Measurements from ENCODE around the gene NADSYN1.

NADSYN1 gene

GRCh38 chr11:71440021-71440755 is 12.8 kb upstream of the NADSYN1 start:
- Mint-ChIP-seq H3K27ac (no peak overlapping the region), H3K4me1 (no peaks in the 10 kb centered on the region), H3K9me3 (no peaks in the 10 kb centered on the region), H3K36me3 (ENCODE audit: low read depth) (peaks cover 34% of the 10 kb centered on the region), H3K4me3 (no peak overlapping the region), H3K27me3 (no peaks in the 10 kb centered on the region)
- ATAC-seq: no peak
- no peak for DNase-seq

GRCh38 chr11:71441251-71441650 is 11.8 kb upstream of the NADSYN1 start:
- H3K27ac Mint-ChIP-seq: no peak overlapping the region
- no peaks in the 10 kb centered on the region for H3K27me3 Mint-ChIP-seq
- H3K9me3 Mint-ChIP-seq: peaks cover 6% of the 10 kb centered on the region
- H3K4me1 Mint-ChIP-seq: peaks cover 5% of the 10 kb centered on the region
- no peak for ATAC-seq
- peaks cover 40% of the 10 kb centered on the region for H3K36me3 Mint-ChIP-seq (ENCODE audit: low read depth)
- H3K4me3 Mint-ChIP-seq: no peak overlapping the region
- no peak for DNase-seq

- Mint-ChIP-seq H3K9me3 (peaks cover 8% of the 10 kb centered on the region), H3K4me3 (no peak overlapping the region), H3K27ac (no peak overlapping the region)
Measured at GRCh38 chr11:71442123-71442522, 10.9 kb upstream of the NADSYN1 start.

GRCh38 chr11:71442880-71443279 is 10.1 kb upstream of the NADSYN1 start:
- no peaks in the 10 kb centered on the region for H3K27me3 Mint-ChIP-seq
- H3K9me3 Mint-ChIP-seq: peaks cover 8% of the 10 kb centered on the region
- no peak overlapping the region for H3K4me3 Mint-ChIP-seq
- no peak overlapping the region for H3K27ac Mint-ChIP-seq
- peaks cover 50% of the 10 kb centered on the region for H3K36me3 Mint-ChIP-seq (ENCODE audit: low read depth)
- no peak for ATAC-seq
- peaks cover 20% of the 10 kb centered on the region for H3K4me1 Mint-ChIP-seq
- DNase-seq: no peak

More at GRCh38 chr11:71442123-71442522, 10.9 kb upstream of the NADSYN1 start:
- no peak for ATAC-seq
- Mint-ChIP-seq H3K27me3 (no peaks in the 10 kb centered on the region), H3K4me1 (peaks cover 12% of the 10 kb centered on the region), H3K36me3 (ENCODE audit: low read depth) (peaks cover 49% of the 10 kb centered on the region)
- DNase-seq: no peak

- H3K36me3 Mint-ChIP-seq (ENCODE audit: low read depth): peaks cover 47% of the 10 kb centered on the region
- ATAC-seq (no peak), DNase-seq (no peak)
- H3K27me3 Mint-ChIP-seq: no peaks in the 10 kb centered on the region
- H3K9me3 Mint-ChIP-seq: peaks cover 8% of the 10 kb centered on the region
- no peak overlapping the region for H3K27ac Mint-ChIP-seq
- H3K4me3 Mint-ChIP-seq: no peak overlapping the region
- peaks cover 20% of the 10 kb centered on the region for H3K4me1 Mint-ChIP-seq
Measured at GRCh38 chr11:71443736-71444445, 9.1 kb upstream of the NADSYN1 start.

- Mint-ChIP-seq H3K36me3 (ENCODE audit: low read depth) (peaks cover 51% of the 10 kb centered on the region), H3K27ac (no peak overlapping the region), H3K9me3 (peaks cover 8% of the 10 kb centered on the region), H3K4me3 (no peak overlapping the region), H3K4me1 (peaks cover 26% of the 10 kb centered on the region), H3K27me3 (no peaks in the 10 kb centered on the region)
- ATAC-seq: no peak
- DNase-seq: no peak
Measured at GRCh38 chr11:71444811-71445210, 8.2 kb upstream of the NADSYN1 start.

GRCh38 chr11:71446150-71446549 is 6.9 kb upstream of the NADSYN1 start:
- no peak for ATAC-seq
- peaks cover 39% of the 10 kb centered on the region for H3K4me1 Mint-ChIP-seq
- peaks cover 46% of the 10 kb centered on the region for H3K36me3 Mint-ChIP-seq (ENCODE audit: low read depth)
- peaks cover 8% of the 10 kb centered on the region for H3K9me3 Mint-ChIP-seq
- no peak for DNase-seq
- H3K27ac Mint-ChIP-seq: no peak overlapping the region
- no peaks in the 10 kb centered on the region for H3K27me3 Mint-ChIP-seq
- no peak overlapping the region for H3K4me3 Mint-ChIP-seq

- H3K36me3 Mint-ChIP-seq (ENCODE audit: low read depth): peaks cover 44% of the 10 kb centered on the region
- H3K4me1 Mint-ChIP-seq: peaks cover 48% of the 10 kb centered on the region
- H3K4me3 Mint-ChIP-seq: peak overlapping the region; percentile 96
- no peak for DNase-seq
- peaks cover 8% of the 10 kb centered on the region for H3K9me3 Mint-ChIP-seq
- no peaks in the 10 kb centered on the region for H3K27me3 Mint-ChIP-seq
- peak overlapping the region; percentile 53 for H3K27ac Mint-ChIP-seq
- no peak for ATAC-seq
Measured at GRCh38 chr11:71446942-71447688, 5.9 kb upstream of the NADSYN1 start.

- DNase-seq: peak; percentile 41
- peaks cover 8% of the 10 kb centered on the region for H3K9me3 Mint-ChIP-seq
Measured at GRCh38 chr11:71447791-71448256, 5.2 kb upstream of the NADSYN1 start.

GRCh38 chr11:71448257-71449171 is 4.5 kb upstream of the NADSYN1 start, which contains the start of gene DHCR7:
Gene DHCR7, minus strand, starts transcription at chr11:71448393. Its CDS starts 3,441 bp downstream, at chr11:71444952.
- Mint-ChIP-seq H3K27ac (peak within 1 kb of the TSS; percentile 86), H3K36me3 (ENCODE audit: low read depth) (peaks cover 36% of the 10 kb centered on the region), H3K27me3 (no peaks in the 10 kb centered on the region), H3K4me3 (peak within 1 kb of the TSS; percentile 96), H3K4me1 (peaks cover 54% of the 10 kb centered on the region), H3K9me3 (peaks cover 8% of the 10 kb centered on the region)
- ATAC-seq (peak; percentile 94), DNase-seq (peak; percentile 96)

More at GRCh38 chr11:71447791-71448256, 5.2 kb upstream of the NADSYN1 start:
- peak overlapping the region; percentile 53 for H3K27ac Mint-ChIP-seq
- H3K4me1 Mint-ChIP-seq: peaks cover 53% of the 10 kb centered on the region
- H3K4me3 Mint-ChIP-seq: peak overlapping the region; percentile 96
- peaks cover 39% of the 10 kb centered on the region for H3K36me3 Mint-ChIP-seq (ENCODE audit: low read depth)
- peak; percentile 14 for ATAC-seq
- H3K27me3 Mint-ChIP-seq: no peaks in the 10 kb centered on the region

- H3K27ac Mint-ChIP-seq: peak overlapping the region; percentile 86
- no peak for ATAC-seq
- no peaks in the 10 kb centered on the region for H3K27me3 Mint-ChIP-seq
- H3K9me3 Mint-ChIP-seq: peaks cover 8% of the 10 kb centered on the region
- DNase-seq: no peak
- H3K4me3 Mint-ChIP-seq: peak overlapping the region; percentile 96
- peaks cover 65% of the 10 kb centered on the region for H3K4me1 Mint-ChIP-seq
- peaks cover 31% of the 10 kb centered on the region for H3K36me3 Mint-ChIP-seq (ENCODE audit: low read depth)
Measured at GRCh38 chr11:71449596-71449995, 3.4 kb upstream of the NADSYN1 start.

GRCh38 chr11:71450507-71450906 is 2.5 kb upstream of the NADSYN1 start:
- Mint-ChIP-seq H3K4me1 (peaks cover 72% of the 10 kb centered on the region), H3K9me3 (peaks cover 8% of the 10 kb centered on the region), H3K27me3 (no peaks in the 10 kb centered on the region), H3K27ac (no peak overlapping the region), H3K36me3 (ENCODE audit: low read depth) (peaks cover 31% of the 10 kb centered on the region), H3K4me3 (peak overlapping the region; percentile 96)
- DNase-seq (no peak), ATAC-seq (no peak)

GRCh38 chr11:71450939-71451338 is 2.1 kb upstream of the NADSYN1 start:
- Mint-ChIP-seq H3K36me3 (ENCODE audit: low read depth) (peaks cover 31% of the 10 kb centered on the region), H3K4me1 (peaks cover 69% of the 10 kb centered on the region)

More at GRCh38 chr11:71450939-71451338, 2.1 kb upstream of the NADSYN1 start:
- Mint-ChIP-seq H3K27me3 (no peaks in the 10 kb centered on the region), H3K27ac (no peak overlapping the region), H3K4me3 (peak overlapping the region; percentile 28), H3K9me3 (peaks cover 5% of the 10 kb centered on the region)
- ATAC-seq: no peak
- DNase-seq: no peak
